Measurements from ENCODE around the gene MECP2.
A peak's percentile ranks its signal among the peaks of the same experiment; 100 is the strongest.

GRCh38 chrX:153974726-153975286 is 122.7 kb downstream of the MECP2 start:
- TF ChIP-seq CTCF (IDR thresholded peaks at IDR 0.05; ENCODE audit: insufficient read depth, low read length) (no peak), REST (IDR thresholded peaks at IDR 0.05; ENCODE audit: insufficient replicate concordance, low read depth) (no peak), POLR2AphosphoS5 (IDR thresholded peaks at IDR 0.05; ENCODE audit: low read depth) (peak; percentile 52; the same call in 1 of the 2 replicates), GABPA (IDR thresholded peaks at IDR 0.05; ENCODE audit: low read depth) (no peak), SPI1 (IDR thresholded peaks at IDR 0.05; ENCODE audit: borderline replicate concordance, low read depth) (no peak)
